ENCODE data around the gene UMAD1.

The UMAD1 gene

GRCh38 chr7:7688956-7689355 is 48.4 kb downstream of the UMAD1 start:
- no peak for DNase-seq (ENCODE audit: low read depth in 1 of 2, low spot score in 1 of 2)

DNA sequence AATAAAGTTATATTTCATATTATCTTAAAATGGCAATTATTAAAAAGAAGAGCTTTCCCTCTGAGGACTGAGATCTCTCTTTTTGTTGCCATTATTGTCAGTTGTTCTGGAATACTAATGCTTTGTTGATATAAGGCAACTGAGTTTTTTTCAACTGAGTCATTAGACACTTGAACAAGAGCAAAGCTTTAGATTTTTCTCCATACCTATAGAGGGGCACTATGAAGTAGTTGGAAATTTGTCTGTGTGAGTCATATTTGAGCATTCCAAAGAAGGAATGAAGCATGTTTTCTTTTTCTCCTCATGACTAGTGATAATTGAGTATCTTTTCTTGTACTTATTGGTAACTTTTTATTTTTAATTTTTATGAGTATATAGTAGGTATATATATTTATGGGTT is 53.3 kb downstream of the UMAD1 start:
- no peak for DNase-seq (ENCODE audit: low read depth in 1 of 2, low spot score in 1 of 2)

DNA sequence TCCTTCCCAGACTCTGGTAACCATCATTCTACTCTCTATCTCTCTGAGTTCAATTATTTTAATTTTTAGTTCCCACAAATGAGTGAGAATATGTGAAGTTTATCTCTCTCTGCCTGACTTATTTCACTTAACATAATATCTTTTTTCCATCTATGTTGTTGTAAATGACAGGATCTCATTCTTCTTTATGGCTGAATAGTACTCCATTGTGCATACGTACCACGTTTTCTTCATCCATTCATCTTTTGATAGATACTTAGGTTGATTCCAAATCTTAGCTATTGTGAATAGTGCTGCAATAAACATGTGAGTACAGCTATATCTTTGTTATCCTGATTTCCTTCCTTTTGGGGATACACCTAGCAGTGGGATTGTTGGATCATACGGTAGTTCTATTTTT is 54.0 kb downstream of the UMAD1 start:
- DNase-seq (ENCODE audit: low read depth in 1 of 2, low spot score in 1 of 2), result no peak

- no peak for DNase-seq (ENCODE audit: low read depth in 1 of 2, low spot score in 1 of 2)
Observed at GRCh38 chr7:7695111-7695817, 54.7 kb downstream of the UMAD1 start.

DNA sequence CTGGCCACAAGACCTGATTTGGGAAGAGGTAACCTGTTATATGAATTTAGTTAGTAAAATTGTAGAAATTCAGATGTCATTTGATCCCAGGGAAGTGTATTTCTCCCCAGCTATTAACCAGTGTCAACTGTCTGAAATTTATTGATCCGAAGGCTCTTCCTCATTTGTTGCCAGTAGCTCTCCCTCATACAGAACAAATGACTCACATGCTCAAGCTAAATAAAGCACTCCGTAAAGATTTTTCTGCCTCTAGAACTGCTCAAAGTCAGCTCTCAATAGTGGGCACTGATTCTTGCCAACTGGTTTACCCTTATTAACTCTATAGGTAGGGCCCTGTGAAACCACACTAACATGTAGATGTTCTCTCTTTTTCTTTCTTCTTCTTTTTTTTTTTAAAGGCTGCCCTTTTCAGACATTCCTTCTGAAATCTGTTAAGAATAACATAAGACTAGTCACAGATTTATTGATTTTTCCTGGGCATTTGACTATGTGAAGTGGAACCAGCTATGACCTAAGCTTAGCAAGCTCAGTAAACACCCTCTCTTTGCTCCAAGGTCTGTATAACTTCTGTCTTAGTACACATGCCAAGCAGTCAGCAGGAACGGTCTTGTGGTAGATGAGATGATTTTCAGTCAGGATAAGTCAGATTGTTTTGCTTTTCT is 56.0 kb downstream of the UMAD1 start:
- no peak for DNase-seq (ENCODE audit: low read depth in 1 of 2, low spot score in 1 of 2)

DNA sequence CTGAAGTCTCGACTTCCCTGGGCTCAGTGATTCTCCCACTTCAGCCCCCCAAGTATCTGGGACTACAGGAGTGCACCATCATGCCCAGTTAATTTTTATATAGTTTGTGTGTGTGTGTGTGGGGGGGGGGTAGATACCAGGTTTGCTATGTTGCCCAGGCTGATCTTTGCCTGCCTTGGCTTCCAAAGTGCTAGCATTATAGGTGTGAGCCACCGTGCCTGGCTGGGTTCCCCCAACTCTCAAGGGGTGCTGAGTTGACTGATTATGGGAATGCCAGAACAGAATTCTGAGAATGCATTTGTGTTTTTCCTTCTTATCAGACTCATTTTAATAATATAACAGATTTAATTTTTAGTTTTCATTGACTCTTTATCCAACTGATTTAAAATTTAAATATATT is 58.4 kb downstream of the UMAD1 start:
- DNase-seq (ENCODE audit: low read depth in 1 of 2, low spot score in 1 of 2), result no peak

DNA sequence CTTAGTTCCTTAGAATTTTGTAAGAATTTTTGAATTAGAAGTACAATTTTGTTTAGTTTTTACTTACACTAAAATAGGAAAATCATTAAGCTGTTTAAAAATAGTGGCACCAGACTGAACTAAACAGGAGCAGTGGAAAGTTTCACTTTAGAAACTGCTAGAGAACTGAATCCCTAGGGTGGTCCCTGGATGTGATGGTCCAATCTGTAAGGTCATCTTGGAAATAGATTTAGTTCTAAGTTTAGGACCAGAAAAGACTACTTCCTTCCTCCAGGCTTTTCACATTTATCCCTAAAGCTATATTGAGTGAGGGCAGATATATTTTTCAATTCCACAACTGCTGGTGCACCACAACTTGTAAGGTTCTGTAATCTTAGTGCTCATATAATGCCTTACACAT is 58.8 kb downstream of the UMAD1 start:
- no peak for DNase-seq (ENCODE audit: low read depth in 1 of 2, low spot score in 1 of 2)

DNA sequence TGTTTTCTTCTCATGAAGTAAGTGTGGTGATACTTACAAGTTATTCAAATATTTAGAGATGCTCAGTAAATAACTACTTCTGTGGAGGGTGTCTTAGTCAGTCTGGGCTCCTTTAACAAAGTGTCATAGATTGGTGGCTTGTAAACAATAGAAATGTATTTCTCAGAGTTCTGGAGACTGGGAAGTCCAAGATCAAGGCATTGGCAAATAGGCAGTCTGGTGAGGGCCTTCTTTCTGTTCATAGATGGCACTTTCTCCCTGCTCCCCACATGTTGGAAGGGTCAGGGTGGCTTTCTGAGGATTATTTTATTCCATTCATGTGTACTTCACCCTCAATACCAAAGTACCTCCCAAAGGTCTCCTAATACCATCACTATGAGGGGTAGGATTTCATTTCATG is 59.4 kb downstream of the UMAD1 start:
- DNase-seq (ENCODE audit: low read depth in 1 of 2, low spot score in 1 of 2), result no peak

DNA sequence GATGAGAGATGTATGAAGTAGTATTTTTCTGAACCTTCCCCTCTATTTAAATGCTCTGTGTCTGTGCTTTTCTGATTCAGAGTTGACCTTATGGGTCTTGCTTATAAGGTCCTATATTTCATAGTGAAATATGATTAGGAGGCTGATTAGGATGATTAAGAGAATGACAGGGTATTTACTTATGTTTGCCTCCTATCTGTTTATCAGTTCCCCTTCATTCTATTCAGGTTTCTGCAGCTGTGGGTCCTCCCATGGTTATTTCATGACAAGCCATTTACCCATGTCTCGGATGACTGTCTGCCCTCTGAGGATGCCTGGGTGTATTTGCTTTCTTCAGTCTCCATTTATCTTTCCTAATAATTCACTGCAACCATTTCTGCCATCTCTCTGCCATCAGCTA is 61.0 kb downstream of the UMAD1 start:
- no peak for DNase-seq (ENCODE audit: low read depth in 1 of 2, low spot score in 1 of 2)

DNA sequence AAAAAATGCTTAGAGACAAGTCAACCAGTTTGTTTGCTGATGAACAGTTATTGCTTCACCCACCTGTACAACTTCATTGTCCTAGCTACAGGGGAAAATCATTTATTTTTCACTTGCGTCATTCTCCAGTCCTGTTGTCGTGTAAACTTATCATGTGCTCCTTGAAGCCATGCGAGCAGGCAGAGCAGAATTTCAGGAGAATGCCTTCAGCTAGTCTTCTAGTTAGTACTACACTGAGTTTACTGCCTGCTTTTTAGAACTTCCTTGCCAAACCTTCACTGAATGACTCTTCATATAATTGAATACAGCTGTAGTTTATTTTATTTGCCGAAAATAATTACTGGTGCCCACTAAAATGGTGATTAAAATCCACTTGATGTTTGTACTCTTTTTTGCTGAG is 62.3 kb downstream of the UMAD1 start:
- no peak for DNase-seq (ENCODE audit: low read depth in 1 of 2, low spot score in 1 of 2)

- no peak for DNase-seq (ENCODE audit: low read depth in 1 of 2, low spot score in 1 of 2)
Observed at GRCh38 chr7:7703427-7703826, 62.9 kb downstream of the UMAD1 start.

DNA sequence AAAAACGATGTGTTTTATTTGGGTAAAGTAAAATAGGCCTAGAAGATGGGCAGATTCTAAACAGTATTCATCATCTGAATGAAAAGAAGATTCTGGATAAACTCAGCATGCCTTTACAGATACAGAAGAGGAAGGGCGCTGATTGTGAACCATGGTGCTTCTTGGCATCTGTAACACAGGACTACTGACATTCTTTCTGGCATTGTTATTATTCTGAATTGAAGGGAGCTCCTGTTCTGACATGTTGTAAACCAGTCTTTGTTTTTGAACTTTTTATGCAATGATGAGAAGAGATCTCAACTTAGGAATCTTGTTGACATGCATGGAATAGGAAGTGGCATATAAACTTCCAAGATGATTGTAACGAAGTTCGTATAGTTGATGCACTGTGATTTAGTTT is 64.3 kb downstream of the UMAD1 start:
- DNase-seq (ENCODE audit: low read depth in 1 of 2, low spot score in 1 of 2), result no peak

- no peak for DNase-seq (ENCODE audit: low read depth in 1 of 2, low spot score in 1 of 2)
Observed at GRCh38 chr7:7705318-7705717, 64.8 kb downstream of the UMAD1 start.

- DNase-seq (ENCODE audit: low read depth in 1 of 2, low spot score in 1 of 2), result no peak
Observed at GRCh38 chr7:7706101-7706511, 65.6 kb downstream of the UMAD1 start.

- DNase-seq (ENCODE audit: low read depth in 1 of 2, low spot score in 1 of 2), result no peak
Observed at GRCh38 chr7:7706556-7707172, 66.1 kb downstream of the UMAD1 start.

- DNase-seq (ENCODE audit: low read depth in 1 of 2, low spot score in 1 of 2), result no peak
Observed at GRCh38 chr7:7707246-7707645, 66.7 kb downstream of the UMAD1 start.

GRCh38 chr7:7707806-7708205 is 67.3 kb downstream of the UMAD1 start:
- DNase-seq (ENCODE audit: low read depth in 1 of 2, low spot score in 1 of 2), result no peak

DNA sequence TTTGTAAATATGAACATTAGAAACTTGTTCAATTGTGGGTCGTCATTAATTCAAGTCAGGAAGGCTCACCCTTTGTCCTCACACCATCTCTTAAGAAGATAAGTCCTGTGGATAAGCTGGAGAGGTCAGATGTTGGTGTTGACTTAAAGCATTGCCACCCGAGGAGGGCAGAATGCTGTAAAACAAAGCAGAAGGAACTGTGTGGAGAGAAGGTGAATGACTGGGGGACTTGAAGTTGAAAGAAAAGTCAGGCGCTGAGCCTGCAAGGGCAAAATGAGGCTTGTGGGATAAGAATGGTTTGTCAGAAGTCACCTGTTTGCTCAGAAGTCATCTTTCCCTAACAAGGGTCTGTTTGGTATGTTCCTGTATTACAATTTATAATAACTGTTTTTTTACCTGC is 68.7 kb downstream of the UMAD1 start:
- DNase-seq (ENCODE audit: low read depth in 1 of 2, low spot score in 1 of 2), result no peak

DNA sequence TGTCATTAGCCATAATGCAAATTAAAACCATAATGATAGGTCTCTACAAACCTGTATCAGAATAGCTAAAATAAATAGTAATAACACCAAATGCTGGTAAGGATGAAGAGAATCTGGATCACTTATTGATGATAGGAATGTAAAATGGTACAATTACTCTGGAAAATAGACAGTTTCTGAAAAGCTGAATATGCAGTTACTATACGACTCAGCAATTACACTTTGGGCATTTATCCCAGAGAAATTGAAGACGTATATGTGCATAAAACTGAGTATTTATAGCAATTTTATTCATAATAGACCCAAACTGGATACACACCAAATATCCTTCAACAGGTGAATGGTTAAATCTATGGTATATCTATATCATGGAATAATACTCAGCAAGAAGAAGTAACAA is 69.9 kb downstream of the UMAD1 start:
- no peak for DNase-seq (ENCODE audit: low read depth in 1 of 2, low spot score in 1 of 2)

GRCh38 chr7:7713730-7714129 is 73.2 kb downstream of the UMAD1 start:
- no peak for DNase-seq (ENCODE audit: low read depth in 1 of 2, low spot score in 1 of 2)

- no peak for DNase-seq (ENCODE audit: low read depth in 1 of 2, low spot score in 1 of 2)
Observed at GRCh38 chr7:7718492-7718891, 77.9 kb downstream of the UMAD1 start, which contains the start of gene RPA3. Gene RPA3, minus strand, starts transcription at chr7:7718607. Its CDS starts 78,189 bp downstream, at chr7:7640418.

DNA sequence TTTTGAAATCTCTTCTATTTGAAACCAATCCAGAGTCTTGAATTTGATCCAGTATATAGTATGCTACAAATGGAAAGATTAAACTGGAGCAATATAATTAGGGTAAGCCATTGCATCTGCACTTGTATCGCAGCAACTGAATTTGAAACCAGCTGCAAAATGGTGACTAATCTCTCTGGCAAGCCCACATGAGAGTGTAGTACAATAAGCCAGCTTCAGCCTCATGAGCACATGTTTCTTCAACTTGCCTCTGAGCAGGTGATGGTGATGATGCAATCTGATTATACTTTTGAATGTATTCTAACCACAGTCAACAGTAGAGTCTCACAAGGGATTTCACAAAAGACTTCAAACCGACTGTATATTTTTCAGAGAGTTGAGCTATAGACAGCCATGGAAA is 78.7 kb downstream of the UMAD1 start:
- DNase-seq (ENCODE audit: low read depth in 1 of 2, low spot score in 1 of 2), result no peak

DNA sequence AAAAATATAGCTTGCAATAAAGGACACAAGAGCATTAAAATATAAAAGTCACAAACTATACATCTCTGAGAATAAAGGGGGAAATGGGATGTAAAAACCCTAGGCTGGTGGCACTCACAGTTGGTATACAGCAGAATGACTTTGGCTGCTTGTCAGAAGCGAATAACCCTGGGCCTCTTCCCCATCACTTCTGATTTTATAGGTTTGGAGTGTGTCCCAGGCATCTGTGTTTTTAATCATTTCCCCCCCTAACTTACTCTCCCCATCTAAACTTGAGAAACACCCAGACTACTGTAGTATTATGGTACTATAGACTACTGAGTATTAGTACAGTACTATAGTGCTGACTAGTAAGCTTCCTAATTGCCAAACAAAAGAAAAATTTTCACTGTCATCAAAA is 79.6 kb downstream of the UMAD1 start:
- DNase-seq (ENCODE audit: low read depth in 1 of 2, low spot score in 1 of 2), result no peak
